ENCODE data around the gene CDR2.

GRCh38 chr16:22375117-22375962 lies 921 bp upstream of the CDR2 start:
- no peak for TF ChIP-seq POLR2A (IDR thresholded peaks at IDR 0.05)
- TF ChIP-seq CTCF (IDR thresholded peaks at IDR 0.05) = no peak
- no peak for TF ChIP-seq POLR2AphosphoS5 (IDR thresholded peaks at IDR 0.05)
- TF ChIP-seq EP300 (IDR thresholded peaks at IDR 0.05) = no peak

All from stomach (tissue), 4 donors.